ENCODE results near the gene LRRC3. TPM values are rescaled to one million over a fixed set of nuclear protein-coding genes. Genes with fewer than 3 reads are reported as not detected.

The LRRC3 gene
- total and polyA plus RNA-seq, 4 donors: 1.4 to 3.6 (median 2.4) TPM

- WGBS, 2 donors: 83 to 88% methylated on average over 18 to 19 of the region's 19 CpGs
- ATAC-seq (ENCODE audit: insufficient read depth, low FRiP score) (no peak), DNase-seq (no peak)
- H3K36me3 ChIP-seq (ENCODE audit: control insufficient read depth in 4 of 4, insufficient read depth in 4 of 4, low read length in 4 of 4): peaks cover 0 to 11% (median under 1%) of the 10 kb centered on the region in 4 donors
- no peaks in the 10 kb centered on the region for H3K27me3 ChIP-seq (ENCODE audit: control insufficient read depth in 3 of 3, insufficient read depth in 3 of 3, low read length in 2 of 3)
- H3K4me3 ChIP-seq: no peak overlapping the region
- H3K27ac ChIP-seq (ENCODE audit: low read depth in 1 of 2, low read length in 1 of 2): no peak overlapping the region
- H3K9ac ChIP-seq (ENCODE audit: insufficient read depth in 1 of 2, low read length in 2 of 2): no peak overlapping the region
- peaks cover 0 to 5% (median under 1%) of the 10 kb centered on the region in 4 donors for H3K9me3 ChIP-seq (ENCODE audit: control insufficient read depth in 4 of 4, insufficient read depth in 3 of 4, low read length in 3 of 4)
- TF ChIP-seq, protein P1, sequence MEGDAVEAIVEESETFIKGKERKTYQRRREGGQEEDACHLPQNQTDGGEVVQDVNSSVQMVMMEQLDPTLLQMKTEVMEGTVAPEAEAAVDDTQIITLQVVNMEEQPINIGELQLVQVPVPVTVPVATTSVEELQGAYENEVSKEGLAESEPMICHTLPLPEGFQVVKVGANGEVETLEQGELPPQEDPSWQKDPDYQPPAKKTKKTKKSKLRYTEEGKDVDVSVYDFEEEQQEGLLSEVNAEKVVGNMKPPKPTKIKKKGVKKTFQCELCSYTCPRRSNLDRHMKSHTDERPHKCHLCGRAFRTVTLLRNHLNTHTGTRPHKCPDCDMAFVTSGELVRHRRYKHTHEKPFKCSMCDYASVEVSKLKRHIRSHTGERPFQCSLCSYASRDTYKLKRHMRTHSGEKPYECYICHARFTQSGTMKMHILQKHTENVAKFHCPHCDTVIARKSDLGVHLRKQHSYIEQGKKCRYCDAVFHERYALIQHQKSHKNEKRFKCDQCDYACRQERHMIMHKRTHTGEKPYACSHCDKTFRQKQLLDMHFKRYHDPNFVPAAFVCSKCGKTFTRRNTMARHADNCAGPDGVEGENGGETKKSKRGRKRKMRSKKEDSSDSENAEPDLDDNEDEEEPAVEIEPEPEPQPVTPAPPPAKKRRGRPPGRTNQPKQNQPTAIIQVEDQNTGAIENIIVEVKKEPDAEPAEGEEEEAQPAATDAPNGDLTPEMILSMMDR (IDR thresholded peaks at IDR 0.05; ENCODE audit: control extremely low read depth, extremely low read depth): no peak
- H3K4me1 ChIP-seq (ENCODE audit: control insufficient read depth in 5 of 5, insufficient read depth in 5 of 5, low read length in 5 of 5): peaks cover 0 to 15% (median 9%) of the 10 kb centered on the region in 5 donors
Measured at GRCh38 chr21:44458971-44459711, 3.8 kb downstream of the LRRC3 start.

DNA sequence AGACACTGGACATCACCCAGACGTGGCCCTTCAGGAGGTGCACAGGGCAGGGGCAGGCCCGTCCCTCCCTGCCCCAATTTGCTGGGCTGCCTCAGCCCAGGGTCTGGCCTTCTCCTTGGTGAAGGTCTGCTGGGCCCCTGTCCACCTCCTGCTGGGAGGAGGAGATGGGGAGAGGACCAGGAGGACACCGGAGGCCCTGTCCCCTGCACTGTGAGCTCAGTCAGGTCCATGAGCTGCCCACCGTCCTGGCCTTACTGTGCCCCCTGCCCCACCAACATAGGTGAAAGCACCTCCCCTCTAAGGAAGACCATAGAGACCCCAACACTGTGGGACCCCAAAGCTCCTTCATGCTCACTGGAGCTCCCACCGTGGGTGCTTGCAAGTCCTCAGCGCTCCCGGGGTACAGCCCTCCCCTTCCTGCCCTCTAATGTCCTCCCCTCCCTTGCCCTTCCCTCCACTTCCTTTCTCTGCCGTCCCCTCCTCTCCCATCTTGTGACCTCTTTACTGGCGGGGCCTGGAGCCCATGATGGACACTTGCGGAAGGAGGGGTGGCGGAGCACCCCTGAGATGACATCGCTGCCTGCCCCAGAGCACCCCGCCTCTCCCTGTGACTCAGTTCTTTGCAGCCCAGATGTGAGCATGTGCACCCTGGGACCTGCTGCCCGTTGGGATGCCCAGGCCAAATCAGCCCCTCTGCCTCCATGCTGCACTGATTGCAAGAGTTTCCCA is 4.6 kb downstream of the LRRC3 start:
- Histone ChIP-seq H3K36me3 (ENCODE audit: control insufficient read depth in 4 of 4, insufficient read depth in 4 of 4, low read length in 4 of 4) (peaks cover 0 to 11% (median under 1%) of the 10 kb centered on the region in 4 donors), H3K4me1 (ENCODE audit: control insufficient read depth in 5 of 5, insufficient read depth in 5 of 5, low read length in 5 of 5) (peaks cover 0 to 15% (median 9%) of the 10 kb centered on the region in 5 donors), H3K27ac (ENCODE audit: low read depth in 1 of 2, low read length in 1 of 2) (no peak overlapping the region), H3K9ac (ENCODE audit: insufficient read depth in 1 of 2, low read length in 2 of 2) (no peak overlapping the region), H3K27me3 (ENCODE audit: control insufficient read depth in 3 of 3, insufficient read depth in 3 of 3, low read length in 2 of 3) (no peaks in the 10 kb centered on the region), H3K9me3 (ENCODE audit: control insufficient read depth in 4 of 4, insufficient read depth in 3 of 4, low read length in 3 of 4) (peaks cover 0 to 3% (median 0%) of the 10 kb centered on the region in 4 donors), H3K4me3 (no peak overlapping the region)
- no peak for DNase-seq
- ATAC-seq (ENCODE audit: insufficient read depth, low FRiP score): no peak
- TF ChIP-seq, protein P1 (IDR thresholded peaks at IDR 0.05; ENCODE audit: control extremely low read depth, extremely low read depth): no peak
- WGBS, 2 donors: 69 to 76% methylated on average over 14 of the region's 14 CpGs

DNA sequence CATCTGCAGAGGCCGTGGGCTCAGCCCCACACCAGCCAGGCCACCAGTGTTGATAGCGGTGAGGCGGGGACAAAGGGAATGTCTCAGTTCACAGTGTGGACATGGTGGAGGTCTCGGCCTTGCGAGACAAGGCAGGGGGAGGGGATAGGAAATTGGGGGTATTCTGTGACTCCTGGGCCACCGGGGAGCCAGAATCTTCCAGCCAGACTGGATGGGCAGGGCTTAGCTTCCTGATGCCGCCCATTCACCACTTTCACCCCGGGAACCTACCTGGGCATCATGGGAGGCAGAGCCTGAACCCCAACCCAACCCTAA is 5.1 kb downstream of the LRRC3 start:
- Histone ChIP-seq H3K9ac (ENCODE audit: insufficient read depth in 1 of 2, low read length in 2 of 2) (no peak overlapping the region), H3K4me1 (ENCODE audit: control insufficient read depth in 5 of 5, insufficient read depth in 5 of 5, low read length in 5 of 5) (peaks cover 0 to 15% (median 9%) of the 10 kb centered on the region in 5 donors), H3K4me3 (no peak overlapping the region), H3K9me3 (ENCODE audit: control insufficient read depth in 4 of 4, insufficient read depth in 3 of 4, low read length in 3 of 4) (peaks cover 0 to 3% (median 0%) of the 10 kb centered on the region in 4 donors), H3K36me3 (ENCODE audit: control insufficient read depth in 4 of 4, insufficient read depth in 4 of 4, low read length in 4 of 4) (peaks cover 0 to 11% (median under 1%) of the 10 kb centered on the region in 4 donors), H3K27ac (ENCODE audit: low read depth in 1 of 2, low read length in 1 of 2) (no peak overlapping the region), H3K27me3 (ENCODE audit: control insufficient read depth in 3 of 3, insufficient read depth in 3 of 3, low read length in 2 of 3) (no peaks in the 10 kb centered on the region)
- TF ChIP-seq, protein P1 (IDR thresholded peaks at IDR 0.05; ENCODE audit: control extremely low read depth, extremely low read depth): no peak
- WGBS, 2 donors: 88 to 93% methylated on average over 8 of the region's 8 CpGs
- no peak for DNase-seq
- no peak for ATAC-seq (ENCODE audit: insufficient read depth, low FRiP score)

Measured in lung (tissue), 12 donors.